IMR-90 (cell line): ENCODE results near the gene DSC2. TPM values are rescaled to one million over a fixed set of nuclear protein-coding genes. Genes with fewer than 3 reads are reported as not detected.

Source experiments
- ATAC-seq: fragments of 200-7000 bp; cut with Tn5 transposase; 2 replicates; pipeline ENCODE4 v1.9.1; 2020; ENCODE audit warnings: low read depth, mild to moderate bottlenecking, moderate library complexity
- BruUV-seq: library from RNA; stranded (reverse); fragments of 400-500 nt; replicated peaks from 2 replicates; lab custom pipeline; 2021; lab: Mats Ljungman, UMichigan
- CTCF ChIA-PET: fragments of 300-600 bp; formaldehyde crosslinking; extraction: SDS; loops from one replicate; lab custom pipeline; 2021; ENCODE audit warnings: antibody characterized with exemption; lab: Yijun Ruan, JAX
- POLR2A ChIA-PET: fragments of 300-600 bp; sonication (Branson Sonifier 250); formaldehyde crosslinking; loops from one replicate; lab custom pipeline; 2022; ENCODE audit warnings: antibody characterized with exemption; ENCODE audit not compliant: unreplicated experiment; lab: Charles Lee
- DNase-seq: peaks from one replicate; pipeline ENCODE4 v3.0.0; 2013
- H2AFZ ChIP-seq: replicated peaks from 2 replicates; pipeline ENCODE3; 2013; ENCODE audit warnings: low read length, mild to moderate bottlenecking; ENCODE audit not compliant: poor library complexity
- H2AK5ac ChIP-seq: 2 replicates; pipeline ENCODE4 v1.6.1; 2013; ENCODE audit warnings: low read depth, low read length, inconsistent platforms
- H2AK9ac ChIP-seq: replicated peaks from 2 replicates; pipeline ENCODE3; 2013; ENCODE audit warnings: mild to moderate bottlenecking, low read depth, low read length, moderate library complexity; ENCODE audit not compliant: poor library complexity
- H2BK120ac ChIP-seq: 2 replicates; pipeline ENCODE4 v1.6.1; 2013; ENCODE audit warnings: low read depth, low read length, inconsistent platforms
- H2BK15ac ChIP-seq: 3 replicates; pipeline ENCODE4 v1.6.1; 2013; ENCODE audit warnings: low read depth, low read length, inconsistent platforms
- H2BK20ac ChIP-seq: 2 replicates; pipeline ENCODE4 v1.6.1; 2013; ENCODE audit warnings: low read depth, mild to moderate bottlenecking, inconsistent platforms, low read length, moderate library complexity
- H2BK5ac ChIP-seq: 2 replicates; pipeline ENCODE4 v1.6.1; 2013; ENCODE audit warnings: mild to moderate bottlenecking, low read depth, low read length, inconsistent platforms; ENCODE audit not compliant: poor library complexity, severe bottlenecking
- H3K14ac ChIP-seq: replicated peaks from 2 replicates; pipeline ENCODE4 v1.6.1; 2013; ENCODE audit warnings: low read depth, low read length, inconsistent platforms
- H3K18ac ChIP-seq: 2 replicates; pipeline ENCODE4 v1.6.1; 2013; ENCODE audit warnings: low read depth, low read length, control low read depth
- H3K23ac ChIP-seq: 2 replicates; pipeline ENCODE4 v1.6.1; 2013; ENCODE audit warnings: low read depth, low read length, inconsistent platforms
- H3K27ac ChIP-seq: 2 replicates; pipeline ENCODE4 v1.5.1; 2013; ENCODE audit warnings: mild to moderate bottlenecking, control low read depth, low read length; ENCODE audit not compliant: insufficient read depth
- H3K27me3 ChIP-seq: 2 replicates; pipeline ENCODE4 v1.6.1; 2013; ENCODE audit warnings: low read length; ENCODE audit not compliant: control insufficient read depth, insufficient read depth
- H3K36me3 ChIP-seq: 2 replicates; pipeline ENCODE4 v1.6.1; 2013; ENCODE audit warnings: low read length, mixed read lengths; ENCODE audit not compliant: control insufficient read depth, insufficient read depth
- H3K4ac ChIP-seq: 2 replicates; pipeline ENCODE4 v1.6.1; 2013; ENCODE audit warnings: low read depth, low read length, inconsistent platforms
- H3K4me1 ChIP-seq: 2 replicates; pipeline ENCODE4 v1.6.1; 2013; ENCODE audit warnings: low read length, mixed read lengths; ENCODE audit not compliant: control insufficient read depth, insufficient read depth
- H3K4me2 ChIP-seq: 2 replicates; pipeline ENCODE4 v1.6.1; 2013; ENCODE audit warnings: low read depth, mild to moderate bottlenecking, control low read depth, low read length, moderate library complexity
- H3K4me3 ChIP-seq: 2 replicates; pipeline ENCODE4 v1.5.1; 2013; ENCODE audit warnings: low read depth, mild to moderate bottlenecking, control low read depth, low read length, moderate library complexity; ENCODE audit not compliant: insufficient read depth
- H3K56ac ChIP-seq: 2 replicates; pipeline ENCODE4 v1.6.1; 2013; ENCODE audit warnings: low read length, inconsistent platforms; ENCODE audit not compliant: insufficient read depth; ENCODE audit errors: extremely low read depth
- H3K79me1 ChIP-seq, 2 experiments: 2 replicates each; pipeline ENCODE4 v1.6.1; 2013; ENCODE audit warnings: low read length in 2 of 2, inconsistent platforms in 1 of 2, low read depth in 1 of 2
- H3K9ac ChIP-seq: 2 replicates; pipeline ENCODE4 v1.6.1; 2013; ENCODE audit warnings: low read depth, low read length, control low read depth
- H3K9me1 ChIP-seq: 2 replicates; pipeline ENCODE4 v1.6.1; 2013; ENCODE audit warnings: low read length, inconsistent platforms; ENCODE audit not compliant: insufficient read depth
- H3K9me3 ChIP-seq: 2 replicates; pipeline ENCODE4 v1.6.1; 2013; ENCODE audit warnings: low read length; ENCODE audit not compliant: control insufficient read depth, insufficient read depth
- H4K20me1 ChIP-seq: 2 replicates; pipeline ENCODE4 v1.6.1; 2013; ENCODE audit warnings: low read length, inconsistent platforms; ENCODE audit not compliant: insufficient read depth
- H4K5ac ChIP-seq: 2 replicates; pipeline ENCODE4 v1.6.1; 2013; ENCODE audit warnings: mild to moderate bottlenecking, low read depth, low read length, control low read depth
- H4K8ac ChIP-seq, 2 experiments: 2 replicates each; pipeline ENCODE4 v1.6.1; 2013; ENCODE audit warnings: low read depth in 2 of 2, low read length in 2 of 2, control low read depth in 1 of 2, inconsistent platforms in 1 of 2
- H4K91ac ChIP-seq: 2 replicates; pipeline ENCODE4 v1.6.1; 2013; ENCODE audit warnings: low read depth, low read length, inconsistent platforms; ENCODE audit not compliant: insufficient read depth
- CEBPB ChIP-seq: IDR thresholded peaks from 2 replicates; pipeline ENCODE4 v1.6.1; 2012; ENCODE audit warnings: low read depth, low read length, improper control_type of control experiment
- CHD1 ChIP-seq: IDR thresholded peaks from 2 replicates; pipeline ENCODE4 v1.6.1; 2012; ENCODE audit warnings: low read depth, low read length, improper control_type of control experiment
- WGBS, 2 experiments: methylation state at CpG; one replicate each; pipeline versions ENCODE4 v1.1.5 to v1.1.7; 2013; ENCODE audit warnings: missing lambda C conversion rate in 2 of 2; ENCODE audit not compliant: insufficient read length in 1 of 2; ENCODE audit errors: extremely low coverage in 2 of 2; 5-methylcytosine and 5-hydroxymethylcytosine counted together
- dilution Hi-C: fragments of 300-500 bp; cut with HindIII; formaldehyde crosslinking; loops from one replicate; pipeline ENCODE4 v1.14.3; 2018; ENCODE audit warnings: low sequenced_read_pairs; ENCODE audit not compliant: unreplicated experiment
- in situ Hi-C: fragments of 300-500 bp; cut with MboI; formaldehyde crosslinking; loops from 3 replicates; pipeline ENCODE4 v1.14.3; 2019; ENCODE audit warnings: low sequenced_read_pairs, inconsistent platforms, mixed read lengths
- intact Hi-C: fragments of 100-400 bp; cut with micrococcal nuclease; formaldehyde crosslinking; loops from 2 replicates; pipeline ENCODE4 v1.10.0; 2022
- polyA plus RNA-seq, 3 experiments: library from polyadenylated mRNA; depleted of rRNA; stranded (reverse); fragments of >200 nt; gene quantifications; 2 replicates each; pipeline ENCODE4 v1.2.3, GENCODE V29; 2012; ENCODE audit warnings: low replicate concordance in 1 of 3
- total RNA-seq: library from RNA; depleted of rRNA; stranded (reverse); fragments of >200 nt; gene quantifications from 2 replicates; pipeline ENCODE4 v1.2.3, GENCODE V29; 2012

Gene DSC2
- total and polyA plus RNA-seq, 2 of the 4 experiments (the other 2 are of a cell fraction), result not detected

DNA sequence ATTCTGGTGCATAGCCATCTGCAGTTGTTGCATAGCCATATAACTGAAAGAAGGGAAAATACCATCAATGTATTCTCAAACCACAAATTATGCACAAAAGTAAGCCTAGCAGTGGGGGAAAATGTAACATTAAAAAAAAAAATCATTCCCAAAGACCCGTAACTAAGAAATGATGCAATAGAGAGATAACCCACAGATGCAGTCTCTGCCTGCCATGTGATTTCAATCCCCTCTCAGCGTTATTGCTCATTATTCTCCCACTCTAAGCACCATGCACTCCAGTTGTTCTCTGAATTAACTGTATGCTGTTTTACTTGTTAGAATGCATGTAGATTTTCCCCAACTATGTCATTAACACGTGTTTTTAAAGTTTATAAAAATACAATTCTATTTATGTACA, 46.4 kb upstream of the DSC2 start:
- no CpG with 5 or more reads among the region's 3 CpGs for WGBS, 2 experiments
- no peaks in the 10 kb centered on the region for H4K20me1 ChIP-seq

More for the DNA sequence above, 46.4 kb upstream of the DSC2 start:
- POLR2A ChIA-PET, result no interaction called here
- H2AFZ ChIP-seq, result no peak overlapping the region
- no peak overlapping the region for H3K56ac ChIP-seq
- H3K4me1 ChIP-seq, result no peaks in the 10 kb centered on the region
- no peaks in the 10 kb centered on the region for H3K79me1 ChIP-seq
- no TSS peak for BruUV-seq
- no peak overlapping the region for H3K4ac ChIP-seq
- no peak overlapping the region for H2BK120ac ChIP-seq
- H2BK15ac ChIP-seq, result no peak overlapping the region
- dilution Hi-C loops, result no loop called here
- no peak overlapping the region for H3K18ac ChIP-seq
- TF ChIP-seq CHD1 (no peak), CEBPB (0 out of 2 replicates have a peak, but pooled peaks have one; percentile 2)
- H4K91ac ChIP-seq, result no peak overlapping the region
- H2AK5ac ChIP-seq, result no peak overlapping the region
- in situ Hi-C loops, result no loop called here
- no peak for ATAC-seq
- no peak overlapping the region for H2AK9ac ChIP-seq
- peaks cover 2% of the 10 kb centered on the region; the same call in 1 of the 2 replicates for H3K9me3 ChIP-seq
- DNase-seq, result no peak
- no peak overlapping the region for H3K14ac ChIP-seq
- no peak overlapping the region for H3K23ac ChIP-seq
- H3K4me2 ChIP-seq, result no peak overlapping the region
- CTCF ChIA-PET, result no interaction called here
- H3K27me3 ChIP-seq, result no peaks in the 10 kb centered on the region
- H3K27ac ChIP-seq, result no peak overlapping the region
- no peak overlapping the region for H3K4me3 ChIP-seq
- H2BK5ac ChIP-seq, result no peak overlapping the region
- no peak overlapping the region for H4K8ac ChIP-seq
- no peaks in the 10 kb centered on the region for H3K36me3 ChIP-seq
- no peak overlapping the region for H4K5ac ChIP-seq
- intact Hi-C loops, result no loop called here
- H3K9me1 ChIP-seq, result no peaks in the 10 kb centered on the region
- no peak overlapping the region for H3K9ac ChIP-seq
- no peak overlapping the region for H2BK20ac ChIP-seq
